SKM-1 (cell line): ENCODE measurements around the gene OR5AN1.
"Not testable (repeated sequence)": the region's sequence is repeated elsewhere in the genome, so short reads cannot be mapped to it uniquely, and the experiment has no call there.

Experiments
- DNase-seq: peaks from one replicate; lab custom pipeline; 2025; ENCODE audit not compliant: unreplicated experiment; lab: John Stamatoyannopoulos, UW

OR5AN1 gene

GRCh38 chr11:59358595-59358994 is at the start of gene OR5AN1:
Gene OR5AN1, plus strand, starts transcription at chr11:59358895. Its CDS starts 5,564 bp downstream, at chr11:59364459.
- no peak for DNase-seq

- DNase-seq, result no peak
Measured at GRCh38 chr11:59335001-59335400, 23.7 kb upstream of the OR5AN1 start.

- no peak for DNase-seq
Measured at GRCh38 chr11:59336176-59336575, 22.5 kb upstream of the OR5AN1 start.

- DNase-seq, result no peak
Measured at GRCh38 chr11:59336931-59337330, 21.8 kb upstream of the OR5AN1 start.

- DNase-seq, result not testable (repeated sequence)
Measured at GRCh38 chr11:59349657-59350056, 9.0 kb upstream of the OR5AN1 start.

- no peak for DNase-seq
Measured at GRCh38 chr11:59355226-59355625, 3.5 kb upstream of the OR5AN1 start.

- DNase-seq, result no peak
Measured at GRCh38 chr11:59356561-59356960, 2.1 kb upstream of the OR5AN1 start.

GRCh38 chr11:59358020-59358419 is 675 bp upstream of the OR5AN1 start:
- no peak for DNase-seq

GRCh38 chr11:59365232-59366018 is 6.7 kb downstream of the OR5AN1 start:
- no peak for DNase-seq

GRCh38 chr11:59368238-59369022 is 9.7 kb downstream of the OR5AN1 start:
- peak; percentile 34 for DNase-seq

- not testable (repeated sequence) for DNase-seq
Measured at GRCh38 chr11:59372324-59372723, 13.6 kb downstream of the OR5AN1 start.

GRCh38 chr11:59380263-59381059 is 21.8 kb downstream of the OR5AN1 start:
- DNase-seq, result no peak

GRCh38 chr11:59394186-59394585 is 35.5 kb downstream of the OR5AN1 start:
- no peak for DNase-seq

GRCh38 chr11:59400461-59401261 is 42.0 kb downstream of the OR5AN1 start:
- DNase-seq, result no peak

- no peak for DNase-seq
Measured at GRCh38 chr11:59401262-59401552, 42.5 kb downstream of the OR5AN1 start.

GRCh38 chr11:59403546-59403945 is 44.9 kb downstream of the OR5AN1 start:
- DNase-seq, result no peak

- DNase-seq, result peak; percentile 46
Measured at GRCh38 chr11:59413646-59414045, 55.0 kb downstream of the OR5AN1 start.

GRCh38 chr11:59415111-59415510 is 56.4 kb downstream of the OR5AN1 start:
- no peak for DNase-seq

GRCh38 chr11:59416613-59417012 is 57.9 kb downstream of the OR5AN1 start:
- no peak for DNase-seq

GRCh38 chr11:59417023-59417422 is 58.3 kb downstream of the OR5AN1 start:
- DNase-seq, result no peak

GRCh38 chr11:59418156-59418555 is 59.5 kb downstream of the OR5AN1 start:
- no peak for DNase-seq
